CD14-positive monocyte (primary cell): ENCODE measurements around the gene ENDOV. TPM values are rescaled to one million over a fixed set of nuclear protein-coding genes. Genes with fewer than 3 reads are reported as not detected.
A peak's percentile ranks its signal among the peaks of the same experiment; 100 is the strongest.

Experiments
- DNase-seq, 3 donors: peaks; one replicate each; pipeline ENCODE4 v3.0.0-alpha.2; 2011 to 2022
- H2AFZ ChIP-seq: 2 replicates; pipeline ENCODE4 v1.6.0; 2012; ENCODE audit warnings: mild to moderate bottlenecking, low read depth, low read length, inconsistent platforms; ENCODE audit not compliant: insufficient read depth, poor library complexity, severe bottlenecking
- H3K27ac ChIP-seq, 2 donors: 1 replicate in 1 of 2; 2 replicates in 1 of 2; pipeline ENCODE4 v1.5.1; 2012 to 2013; ENCODE audit warnings: low read length in 2 of 2, control low read depth in 1 of 2, inconsistent platforms in 1 of 2, low read depth in 1 of 2, mild to moderate bottlenecking in 1 of 2
- H3K27me3 ChIP-seq, 2 donors: one replicate each; pipeline versions ENCODE4 v1.6.0 to v1.6.1; 2011 to 2013; ENCODE audit warnings: low read length in 2 of 2; ENCODE audit not compliant: control insufficient read depth in 2 of 2, insufficient read depth in 2 of 2
- H3K36me3 ChIP-seq, 2 donors: replicated peaks in 1 of 2; 1 replicate in 1 of 2; 2 replicates in 1 of 2; pipeline versions ENCODE4 v1.5.1 to v1.6.1; 2012 to 2013; ENCODE audit warnings: low read length in 2 of 2, control low read depth in 1 of 2, inconsistent platforms in 1 of 2, mild to moderate bottlenecking in 1 of 2; ENCODE audit not compliant: insufficient read depth in 2 of 2, control insufficient read depth in 1 of 2
- H3K4me1 ChIP-seq, 2 donors: 1 replicate in 1 of 2; 2 replicates in 1 of 2; pipeline versions ENCODE4 v1.5.1 to v1.6.1; 2012 to 2013; ENCODE audit warnings: low read length in 2 of 2, control low read depth in 1 of 2, inconsistent platforms in 1 of 2, mild to moderate bottlenecking in 1 of 2, moderate library complexity in 1 of 2; ENCODE audit not compliant: insufficient read depth in 2 of 2, control insufficient read depth in 1 of 2
- H3K4me2 ChIP-seq: replicated peaks from 2 replicates; pipeline ENCODE3; 2012; ENCODE audit warnings: low read length, moderate library complexity, mild to moderate bottlenecking; ENCODE audit not compliant: poor library complexity, severe bottlenecking; ENCODE audit errors: extremely low read depth
- H3K4me3 ChIP-seq, 3 experiments: fragments of 200-600 bp in 1 of 3; sonication (generic) in 1 of 3; replicated peaks in 1 of 3; 1 replicate in 2 of 3; 2 replicates in 1 of 3; pipeline ENCODE4 v1.5.1; 2011 to 2013; ENCODE audit warnings: low read length in 3 of 3, mild to moderate bottlenecking in 3 of 3, control low read depth in 2 of 3, low read depth in 2 of 3, inconsistent platforms in 1 of 3, moderate library complexity in 1 of 3
- H3K79me2 ChIP-seq: 2 replicates; pipeline ENCODE4 v1.6.0; 2012; ENCODE audit warnings: mild to moderate bottlenecking, control low read depth, inconsistent platforms, low read length, moderate library complexity; ENCODE audit not compliant: insufficient read depth
- H3K9ac ChIP-seq: 2 replicates; pipeline ENCODE4 v1.6.0; 2017; ENCODE audit warnings: low read length, mild to moderate bottlenecking; ENCODE audit not compliant: insufficient read depth, poor library complexity, severe bottlenecking
- H3K9me3 ChIP-seq, 2 donors: replicated peaks in 1 of 2; 1 replicate in 1 of 2; 2 replicates in 1 of 2; pipeline versions ENCODE4 v1.5.1 to v1.6.1; 2012 to 2013; ENCODE audit warnings: low read length in 2 of 2, control low read depth in 1 of 2; ENCODE audit not compliant: control insufficient read depth in 1 of 2, insufficient read depth in 1 of 2
- H4K20me1 ChIP-seq: 2 replicates; pipeline ENCODE4 v1.6.0; 2012; ENCODE audit warnings: mild to moderate bottlenecking, low read length, control low read depth, moderate library complexity; ENCODE audit not compliant: insufficient read depth
- H3K27ac Mint-ChIP-seq, 7 donors: one replicate each; pipeline ENCODE4 v1.8.0; 2020; ENCODE audit warnings: mild to moderate bottlenecking in 7 of 7, mixed read lengths in 7 of 7, moderate library complexity in 6 of 7, inconsistent platforms in 2 of 7
- H3K27me3 Mint-ChIP-seq, 3 donors: one replicate each; pipeline ENCODE4 v1.8.0; 2021 to 2022; ENCODE audit warnings: low read depth in 3 of 3, mild to moderate bottlenecking in 3 of 3, mixed read lengths in 3 of 3, moderate library complexity in 3 of 3, inconsistent platforms in 1 of 3
- H3K36me3 Mint-ChIP-seq, 2 donors: one replicate each; pipeline ENCODE4 v1.8.0; 2020; ENCODE audit warnings: mixed read lengths in 2 of 2, inconsistent platforms in 1 of 2, mild to moderate bottlenecking in 1 of 2
- H3K4me1 Mint-ChIP-seq: one replicate; pipeline ENCODE4 v1.8.0; 2020; ENCODE audit warnings: mild to moderate bottlenecking, mixed read lengths
- H3K4me3 Mint-ChIP-seq, 2 donors: one replicate each; pipeline ENCODE4 v1.8.0; 2020; ENCODE audit warnings: mild to moderate bottlenecking in 2 of 2, mixed read lengths in 2 of 2, moderate library complexity in 1 of 2
- H3K9me3 Mint-ChIP-seq, 7 donors: one replicate each; pipeline ENCODE4 v1.8.0; 2020 to 2022; ENCODE audit warnings: mixed read lengths in 7 of 7, mild to moderate bottlenecking in 6 of 7, moderate library complexity in 6 of 7, inconsistent platforms in 2 of 7
- CTCF ChIP-seq: fragments of 200-600 bp; IDR thresholded peaks from one replicate; pipeline ENCODE4 v1.8.0; 2022; ENCODE audit warnings: antibody characterized with exemption, mild to moderate bottlenecking
- WGBS: methylation state at CpG from one replicate; pipeline ENCODE4 v1.1.5; 2013; ENCODE audit warnings: missing lambda C conversion rate; ENCODE audit not compliant: insufficient coverage; 5-methylcytosine and 5-hydroxymethylcytosine counted together
- intact Hi-C, 2 donors: fragments of 100-400 bp; cut with micrococcal nuclease; formaldehyde crosslinking; loops; one replicate each; pipeline versions ENCODE4 v1.15.0 to v1.15.1; 2023
- polyA plus RNA-seq, 3 donors: library from polyadenylated mRNA; depleted of rRNA in 1 of 3; unstranded in 2 of 3; stranded (reverse) in 1 of 3; fragments of 300-500 nt in 2 of 3; fragments of >200 nt in 1 of 3; fragmentation: Illumina TruSeq in 2 of 3; gene quantifications; 1 replicate in 2 of 3; 2 replicates in 1 of 3; pipeline ENCODE4 v1.2.3, GENCODE V29; 2012 to 2021

The ENDOV gene
- polyA plus RNA-seq, 3 donors: 10.4 to 15.7 (median 13.3) TPM

DNA sequence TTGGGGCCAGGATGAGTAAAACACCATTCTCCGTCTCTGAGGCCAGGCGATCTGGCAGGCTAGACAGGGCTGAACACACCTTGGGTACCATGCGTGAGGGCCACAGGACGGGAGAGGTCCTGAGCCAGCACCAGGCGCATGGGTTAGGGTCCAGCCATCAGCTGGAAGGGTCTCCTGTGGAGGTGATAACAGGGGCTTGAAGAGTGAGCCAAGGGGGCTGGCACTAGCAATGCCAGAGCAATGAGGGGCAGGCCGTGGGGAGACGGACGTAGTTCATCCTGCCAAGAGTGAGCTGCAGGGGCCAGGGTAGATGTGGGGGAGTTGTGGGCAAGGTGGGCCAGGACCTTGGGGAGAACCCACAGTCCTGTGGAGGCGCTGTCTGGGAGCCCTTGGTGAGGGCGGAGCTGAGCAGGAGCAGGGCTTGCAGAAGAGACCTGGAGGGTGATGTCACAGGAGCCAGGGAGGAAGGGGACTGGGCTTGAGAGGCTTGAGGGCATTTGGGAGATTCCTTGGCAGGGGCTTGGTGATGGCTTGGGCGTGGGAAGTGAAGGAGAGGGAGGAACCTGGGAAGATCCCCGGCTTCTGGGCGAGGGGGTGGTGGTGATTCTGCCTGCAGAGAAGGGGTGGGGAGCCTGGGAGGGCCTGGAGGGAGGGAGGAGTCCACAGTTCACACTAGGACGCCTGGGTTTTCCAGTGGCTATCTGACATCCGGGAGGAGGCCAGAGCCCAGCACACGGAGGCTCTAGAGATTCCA lies 67.8 kb downstream of the ENDOV start:
- Histone ChIP-seq H3K4me2 (no peak overlapping the region), H3K27me3 (peaks cover 17 to 53% of the 10 kb centered on the region in 2 donors)
- WGBS: 69% methylated on average over 16 of the region's 16 CpGs

GRCh38 chr17:80485846-80486245 lies 70.9 kb downstream of the ENDOV start:
- Histone ChIP-seq H3K27ac (no peak overlapping the region), H3K4me2 (no peak overlapping the region), H4K20me1 (no peaks in the 10 kb centered on the region), H3K36me3 (no peaks in the 10 kb centered on the region), H3K27me3 (peaks cover 0 to 26% of the 10 kb centered on the region in 2 donors), H3K79me2 (no peaks in the 10 kb centered on the region), H3K9me3 (peaks cover 11 to 14% of the 10 kb centered on the region in 2 donors), H2AFZ (no peak overlapping the region), H3K4me1 (no peaks in the 10 kb centered on the region), H3K9ac (no peak overlapping the region), H3K4me3 (no peak overlapping the region)
- H3K4me1 Mint-ChIP-seq: no peaks in the 10 kb centered on the region
- H3K9me3 Mint-ChIP-seq: peaks cover 10 to 20% (median 16%) of the 10 kb centered on the region in 7 donors
- WGBS: 84% methylated on average over 6 of the region's 10 CpGs
- TF ChIP-seq CTCF: no peak
- intact Hi-C loops: no loop called here
- no peak overlapping the region for H3K4me3 Mint-ChIP-seq
- H3K27me3 Mint-ChIP-seq: peaks cover 40 to 61% (median 46%) of the 10 kb centered on the region in 3 donors
- no peak for DNase-seq
- H3K36me3 Mint-ChIP-seq: no peaks in the 10 kb centered on the region
- no peak overlapping the region for H3K27ac Mint-ChIP-seq

More for the DNA sequence above, 67.8 kb downstream of the ENDOV start:
- Histone ChIP-seq H3K79me2 (no peaks in the 10 kb centered on the region), H2AFZ (no peak overlapping the region), H3K36me3 (no peaks in the 10 kb centered on the region), H4K20me1 (no peaks in the 10 kb centered on the region), H3K27ac (no peak overlapping the region), H3K9me3 (peaks cover 11 to 18% of the 10 kb centered on the region in 2 donors), H3K9ac (no peak overlapping the region), H3K4me3 (no peak overlapping the region), H3K4me1 (peaks cover 0 to 2% of the 10 kb centered on the region in 2 donors)
- no peaks in the 10 kb centered on the region for H3K4me1 Mint-ChIP-seq
- peak overlapping the region in 1 of 7 donors; percentile 66 for H3K27ac Mint-ChIP-seq
- intact Hi-C loops: no loop called here
- peaks cover 6 to 22% (median 14%) of the 10 kb centered on the region in 7 donors for H3K9me3 Mint-ChIP-seq
- no peak for DNase-seq
- peaks cover 61 to 80% (median 61%) of the 10 kb centered on the region in 3 donors for H3K27me3 Mint-ChIP-seq
- no peak for TF ChIP-seq CTCF
- no peaks in the 10 kb centered on the region for H3K36me3 Mint-ChIP-seq
- peak overlapping the region; percentile 6 to 49 for H3K4me3 Mint-ChIP-seq
